Skeletal muscle tissue (tissue), 4 donors: ENCODE measurements around the gene BTNL8. TPM values are rescaled to one million over a fixed set of nuclear protein-coding genes. Genes with fewer than 3 reads are reported as not detected.
A peak's percentile ranks its signal among the peaks of the same experiment; 100 is the strongest.
"Not testable (repeated sequence)": the region's sequence is repeated elsewhere in the genome, so short reads cannot be mapped to it uniquely, and the experiment has no call there.

Experiments used
- H3K27ac ChIP-seq: one replicate; pipeline ENCODE4 v1.7.0; 2013; ENCODE audit warnings: mild to moderate bottlenecking, low read depth, low read length, inconsistent platforms
- H3K27me3 ChIP-seq, 3 donors: one replicate each; pipeline ENCODE4 v1.7.0; 2013; ENCODE audit warnings: low read length in 3 of 3; ENCODE audit not compliant: control insufficient read depth in 3 of 3, insufficient read depth in 3 of 3
- H3K36me3 ChIP-seq, 3 donors: one replicate each; pipeline ENCODE4 v1.7.0; 2013; ENCODE audit warnings: low read length in 3 of 3; ENCODE audit not compliant: control insufficient read depth in 3 of 3, insufficient read depth in 3 of 3
- H3K4me1 ChIP-seq, 3 donors: one replicate each; pipeline ENCODE4 v1.7.0; 2013; ENCODE audit warnings: low read length in 3 of 3, mild to moderate bottlenecking in 3 of 3; ENCODE audit not compliant: control insufficient read depth in 3 of 3, insufficient read depth in 3 of 3
- H3K4me3 ChIP-seq, 3 donors: one replicate each; pipeline ENCODE4 v1.7.0; 2013; ENCODE audit warnings: low read length in 3 of 3
- H3K9ac ChIP-seq, 3 donors: one replicate each; pipeline ENCODE4 v1.7.0; 2013; ENCODE audit warnings: low read length in 3 of 3, mild to moderate bottlenecking in 3 of 3, moderate library complexity in 2 of 3, low read depth in 1 of 3
- H3K9me3 ChIP-seq, 3 donors: one replicate each; pipeline ENCODE4 v1.7.0; 2013; ENCODE audit warnings: low read length in 3 of 3; ENCODE audit not compliant: control insufficient read depth in 3 of 3
- total RNA-seq: library from RNA; depleted of rRNA; stranded (reverse); fragments of >200 nt; gene quantifications from one replicate; pipeline ENCODE4 v1.2.3, GENCODE V29; 2014
- donor health status: Osteomylitis.

BTNL8 gene
- total RNA-seq, 1 donor from 2014 or later: not detected

- no peaks in the 10 kb centered on the region for H3K27me3 ChIP-seq
- no peak overlapping the region for H3K27ac ChIP-seq
- H3K9me3 ChIP-seq: no peaks in the 10 kb centered on the region
- no peak overlapping the region for H3K9ac ChIP-seq
- no peak overlapping the region for H3K4me3 ChIP-seq
- no peaks in the 10 kb centered on the region for H3K36me3 ChIP-seq
- H3K4me1 ChIP-seq: no peaks in the 10 kb centered on the region
Observed at GRCh38 chr5:180874804-180875582, 24.0 kb upstream of the BTNL8 start.

DNA sequence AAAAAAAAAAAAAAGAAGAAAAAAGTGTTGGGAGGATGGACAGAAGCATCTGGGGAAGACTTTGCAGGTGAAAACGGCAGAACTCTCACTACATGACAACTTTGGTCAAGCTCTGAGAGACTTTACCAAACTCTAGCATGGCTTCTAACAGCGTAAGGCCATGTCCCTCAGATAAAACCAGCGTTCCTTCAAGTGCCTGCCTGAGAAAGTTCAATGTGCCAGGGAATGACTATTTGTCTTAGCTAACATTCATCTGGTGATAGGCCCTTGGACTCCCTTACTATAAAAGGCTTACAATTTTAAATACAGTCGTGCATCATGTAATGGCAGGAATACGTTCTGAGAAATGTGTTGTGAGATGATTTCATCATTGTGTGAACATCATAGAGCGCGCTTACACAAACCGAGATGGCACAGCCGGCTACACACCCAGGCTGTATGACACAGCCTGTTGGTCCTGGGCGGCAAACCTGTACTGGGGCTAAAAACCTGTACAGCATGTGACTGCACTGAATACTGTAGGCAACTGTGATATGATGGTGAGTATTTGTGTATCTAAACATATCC lies 23.0 kb upstream of the BTNL8 start:
- Histone ChIP-seq H3K27ac (no peak overlapping the region), H3K9ac (no peak overlapping the region), H3K4me3 (no peak overlapping the region), H3K4me1 (no peaks in the 10 kb centered on the region), H3K27me3 (no peaks in the 10 kb centered on the region), H3K9me3 (no peaks in the 10 kb centered on the region), H3K36me3 (no peaks in the 10 kb centered on the region)

DNA sequence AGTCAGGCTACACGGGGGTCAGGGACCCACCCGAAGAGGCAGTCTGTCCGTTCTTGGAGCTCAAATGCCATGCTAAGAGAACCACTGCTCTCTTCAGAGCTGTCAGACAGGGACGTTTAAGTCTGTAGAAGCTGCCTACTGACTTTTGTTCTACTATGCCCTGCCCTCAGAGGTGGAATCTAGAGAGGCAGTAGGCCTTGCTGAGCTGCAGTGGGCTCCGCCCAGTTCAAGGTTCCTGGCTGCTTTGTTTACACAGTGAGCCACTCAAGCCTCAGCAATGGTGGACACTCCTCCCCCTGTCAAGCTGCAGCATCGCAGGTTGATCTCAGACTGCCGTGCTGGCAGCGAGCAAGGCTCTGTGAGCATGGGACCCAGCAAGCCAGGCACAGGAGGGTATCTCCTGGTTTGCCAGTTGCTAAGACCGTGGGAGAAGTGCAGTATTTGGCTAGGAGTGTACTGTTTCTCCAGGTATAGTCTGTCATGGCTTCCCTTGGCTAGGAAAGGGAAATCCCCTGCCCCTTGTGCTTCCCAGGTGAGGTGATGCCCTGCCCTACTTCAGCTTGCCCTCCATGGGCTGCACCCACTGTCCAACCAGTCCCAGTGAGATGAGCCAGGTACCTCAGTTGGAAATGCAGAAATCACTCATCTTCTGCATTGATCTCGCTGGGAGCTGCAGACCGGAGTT lies 13.0 kb upstream of the BTNL8 start:
- not testable (repeated sequence) for H3K9ac ChIP-seq, H3K4me1 ChIP-seq, H3K36me3 ChIP-seq, H3K27me3 ChIP-seq, H3K27ac ChIP-seq, H3K9me3 ChIP-seq, H3K4me3 ChIP-seq

DNA sequence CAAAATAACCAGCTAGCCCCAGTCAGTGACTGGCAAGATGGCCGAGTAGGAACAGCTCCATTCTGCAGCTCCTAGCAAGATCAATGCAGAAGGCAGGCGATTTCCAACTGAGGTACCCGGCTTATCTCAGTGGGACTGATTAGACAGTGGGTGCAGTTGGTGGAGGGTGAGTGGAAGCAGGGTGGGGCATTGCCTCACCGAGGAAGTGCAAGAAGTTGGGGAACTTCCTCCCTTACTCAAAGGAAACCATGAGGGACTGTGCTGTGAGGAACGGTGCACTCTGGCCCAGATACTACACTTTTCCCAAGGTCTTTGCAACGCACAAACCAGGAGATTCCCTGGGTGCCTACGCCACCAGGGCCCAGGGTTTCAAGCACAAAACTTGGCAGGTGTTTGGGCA lies 9.6 kb upstream of the BTNL8 start:
- Histone ChIP-seq H3K36me3 (no peaks in the 10 kb centered on the region), H3K27me3 (peaks cover 0 to 2% (median 0%) of the 10 kb centered on the region in 3 donors), H3K4me1 (peaks cover 0 to 2% (median 0%) of the 10 kb centered on the region in 3 donors), H3K4me3 (no peak overlapping the region), H3K9ac (no peak overlapping the region), H3K9me3 (no peaks in the 10 kb centered on the region), H3K27ac (no peak overlapping the region)

GRCh38 chr5:180895330-180895729 lies 3.6 kb upstream of the BTNL8 start:
- H3K9me3 ChIP-seq, H3K27ac ChIP-seq, H3K27me3 ChIP-seq, H3K36me3 ChIP-seq, H3K4me1 ChIP-seq, H3K4me3 ChIP-seq, H3K9ac ChIP-seq: not testable (repeated sequence)

DNA sequence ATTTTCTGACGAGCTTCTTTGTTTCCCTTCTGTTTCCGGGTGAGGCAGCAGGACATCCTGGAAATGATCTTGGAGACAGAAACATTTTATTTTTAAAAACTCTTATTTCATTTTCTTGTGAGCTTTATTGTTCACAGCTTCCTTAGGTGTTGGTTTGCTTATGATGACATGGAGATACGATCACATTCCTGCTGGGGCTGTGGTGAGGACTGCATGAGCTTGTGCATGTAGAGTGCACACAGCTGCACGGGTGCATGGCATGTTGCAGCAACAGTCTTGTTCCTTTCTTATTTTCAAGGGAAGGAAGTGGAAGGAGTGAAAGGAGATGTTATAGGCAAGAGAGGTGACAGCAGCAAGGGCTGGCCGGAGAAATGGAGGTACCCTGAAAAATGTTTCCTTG lies 1.2 kb downstream of the BTNL8 start:
- no peak overlapping the region for H3K27ac ChIP-seq

GRCh38 chr5:180901319-180902009 lies 2.5 kb downstream of the BTNL8 start:
- Histone ChIP-seq H3K4me1 (peaks cover 0 to 11% (median 10%) of the 10 kb centered on the region in 3 donors), H3K27ac (no peak overlapping the region), H3K9me3 (no peaks in the 10 kb centered on the region), H3K4me3 (no peak overlapping the region), H3K27me3 (no peaks in the 10 kb centered on the region), H3K36me3 (no peaks in the 10 kb centered on the region), H3K9ac (no peak overlapping the region)

More for the DNA sequence above, 1.2 kb downstream of the BTNL8 start:
- Histone ChIP-seq H3K27me3 (no peaks in the 10 kb centered on the region), H3K9ac (no peak overlapping the region), H3K36me3 (no peaks in the 10 kb centered on the region), H3K4me3 (peak overlapping the region in 1 of 3 donors; percentile 29), H3K4me1 (peaks cover 0 to 11% (median 10%) of the 10 kb centered on the region in 3 donors), H3K9me3 (no peaks in the 10 kb centered on the region)

DNA sequence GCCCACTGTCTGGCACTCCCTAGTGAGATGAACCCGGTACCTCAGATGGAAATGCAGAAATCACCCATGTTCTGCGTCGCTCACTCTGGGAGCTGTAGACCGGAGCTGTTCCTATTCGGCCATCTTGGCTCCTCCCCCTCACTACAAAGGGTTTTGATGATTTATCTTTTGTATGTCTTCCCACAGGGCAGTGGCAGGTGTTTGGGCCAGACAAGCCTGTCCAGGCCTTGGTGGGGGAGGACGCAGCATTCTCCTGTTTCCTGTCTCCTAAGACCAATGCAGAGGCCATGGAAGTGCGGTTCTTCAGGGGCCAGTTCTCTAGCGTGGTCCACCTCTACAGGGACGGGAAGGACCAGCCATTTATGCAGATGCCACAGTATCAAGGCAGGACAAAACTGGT lies 9.4 kb downstream of the BTNL8 start:
- H3K4me1 ChIP-seq: no peaks in the 10 kb centered on the region
- H3K9ac ChIP-seq: no peak overlapping the region
- peaks cover 0 to 2% (median 0%) of the 10 kb centered on the region in 3 donors for H3K9me3 ChIP-seq
- no peaks in the 10 kb centered on the region for H3K36me3 ChIP-seq
- no peak overlapping the region for H3K4me3 ChIP-seq
- no peaks in the 10 kb centered on the region for H3K27me3 ChIP-seq
- H3K27ac ChIP-seq: no peak overlapping the region

DNA sequence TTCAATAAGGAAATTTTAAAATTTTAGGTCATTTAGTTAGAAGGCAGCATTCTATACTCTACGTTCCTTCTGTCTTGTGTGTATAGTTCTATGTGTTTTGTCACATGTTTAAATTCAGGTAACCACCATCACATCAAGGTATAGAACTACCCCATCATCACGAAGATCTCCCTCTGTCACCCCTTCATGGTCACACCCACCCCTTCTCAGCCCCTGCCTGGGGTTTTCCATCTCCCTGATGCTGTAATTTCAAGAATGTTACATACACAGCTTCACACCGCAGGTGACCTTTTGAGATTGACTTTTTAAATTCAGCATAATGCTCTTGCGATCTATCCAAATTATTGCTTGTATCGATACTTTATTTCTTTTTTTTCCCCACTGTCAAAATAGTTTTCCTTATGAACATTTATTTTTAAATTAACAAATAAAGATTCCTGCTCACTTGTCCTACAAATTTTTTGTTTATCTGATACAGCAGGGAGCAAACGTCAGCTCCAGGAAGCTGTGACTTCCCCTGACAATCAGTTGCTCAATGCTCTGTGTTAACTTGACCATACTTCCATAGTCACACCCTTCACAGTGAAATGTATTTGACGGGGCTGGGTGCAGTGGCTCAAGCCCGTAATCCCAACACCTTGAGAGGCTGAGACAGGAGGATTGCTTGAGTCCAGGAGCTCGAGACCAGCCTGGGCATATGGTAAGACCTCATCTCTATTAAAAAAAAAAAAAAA lies 10.2 kb downstream of the BTNL8 start:
- Histone ChIP-seq H3K9ac (no peak overlapping the region), H3K9me3 (peaks cover 0 to 2% (median 0%) of the 10 kb centered on the region in 3 donors), H3K4me1 (no peaks in the 10 kb centered on the region), H3K4me3 (no peak overlapping the region), H3K27ac (no peak overlapping the region), H3K36me3 (no peaks in the 10 kb centered on the region), H3K27me3 (no peaks in the 10 kb centered on the region)
